A204.1 (cell line): ENCODE results near the gene NT5M.

Experiments
- FAIRE-seq: peaks from 2 replicates; lab custom pipeline; 2012; peaks lifted over from hg19 to GRCh38; lab: Jason Lieb, UNC

NT5M gene

GRCh38 chr17:17395885-17396284, 92.7 kb downstream of the NT5M start:
- FAIRE-seq: no peak
